ENCODE data around the gene SLC31A2.
A peak's percentile ranks its signal among the peaks of the same experiment; 100 is the strongest.

The SLC31A2 gene

GRCh38 chr9:113151696-113152630 is 1.2 kb downstream of the SLC31A2 start:
- DNase-seq = no peak

GRCh38 chr9:113152699-113153098 is 1.9 kb downstream of the SLC31A2 start:
- DNase-seq = peak; percentile 13

GRCh38 chr9:113153599-113153998 is 2.8 kb downstream of the SLC31A2 start:
- no peak for DNase-seq

GRCh38 chr9:113154471-113154870 is 3.7 kb downstream of the SLC31A2 start:
- peak; percentile 61 for DNase-seq

GRCh38 chr9:113154946-113155345 is 4.1 kb downstream of the SLC31A2 start:
- DNase-seq = no peak

- no peak for DNase-seq
Measured at GRCh38 chr9:113155911-113156588, 5.2 kb downstream of the SLC31A2 start.

- no peak for DNase-seq
Measured at GRCh38 chr9:113156880-113157279, 6.1 kb downstream of the SLC31A2 start.

GRCh38 chr9:113158446-113158845 is 7.6 kb downstream of the SLC31A2 start:
- DNase-seq = no peak

GRCh38 chr9:113160571-113160970 is 9.8 kb downstream of the SLC31A2 start:
- DNase-seq = no peak

GRCh38 chr9:113163001-113163400 is 12.2 kb downstream of the SLC31A2 start:
- DNase-seq = no peak

GRCh38 chr9:113164536-113165300 is 13.9 kb downstream of the SLC31A2 start:
- DNase-seq = no peak

- DNase-seq = no peak
Measured at GRCh38 chr9:113166039-113166438, 15.2 kb downstream of the SLC31A2 start.

- no peak for DNase-seq
Measured at GRCh38 chr9:113168809-113169208, 18.0 kb downstream of the SLC31A2 start.

- no peak for DNase-seq
Measured at GRCh38 chr9:113173341-113173740, 22.5 kb downstream of the SLC31A2 start.

- no peak for DNase-seq
Measured at GRCh38 chr9:113176803-113177202, 26.0 kb downstream of the SLC31A2 start.

GRCh38 chr9:113177251-113177650 is 26.4 kb downstream of the SLC31A2 start:
- no peak for DNase-seq

- DNase-seq = peak; percentile 30
Measured at GRCh38 chr9:113178087-113178486, 27.3 kb downstream of the SLC31A2 start.

GRCh38 chr9:113179839-113180238 is 29.0 kb downstream of the SLC31A2 start:
- DNase-seq = no peak

- DNase-seq = no peak
Measured at GRCh38 chr9:113181165-113181564, 30.4 kb downstream of the SLC31A2 start.

GRCh38 chr9:113183956-113184488 is 33.2 kb downstream of the SLC31A2 start:
- no peak for DNase-seq

GRCh38 chr9:113184539-113184938 is 33.7 kb downstream of the SLC31A2 start:
- DNase-seq = peak; percentile 71

- DNase-seq = no peak
Measured at GRCh38 chr9:113185271-113185670, 34.5 kb downstream of the SLC31A2 start.

GRCh38 chr9:113186137-113186755 is 35.4 kb downstream of the SLC31A2 start:
- DNase-seq = no peak
